Measurements from ENCODE around the gene HTT. TPM values are rescaled to one million over a fixed set of nuclear protein-coding genes. Genes with fewer than 3 reads are reported as not detected.

Gene HTT
- polyA plus RNA-seq, 3 donors = 1.8 to 27.1 (median 3.0) TPM

DNA sequence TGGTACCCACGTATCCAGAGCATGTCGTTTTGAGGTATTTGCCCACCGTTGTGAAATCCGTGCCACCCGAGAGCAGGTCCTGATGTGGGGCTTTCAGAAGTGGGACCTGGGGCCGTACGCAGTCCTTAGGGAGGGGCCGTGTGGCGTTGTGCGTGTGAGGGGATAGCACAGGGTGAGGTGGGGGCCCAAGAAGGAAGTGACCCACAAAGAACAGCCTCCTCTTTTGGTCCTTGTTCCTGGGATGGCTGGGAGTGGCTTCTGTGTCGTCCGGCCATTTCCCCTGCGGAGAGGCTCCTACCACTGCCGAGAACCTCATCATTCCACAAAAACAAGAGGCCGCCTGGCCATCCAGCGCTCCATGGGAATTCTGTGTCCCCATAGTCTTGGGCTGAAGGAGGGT lies 157.5 kb downstream of the HTT start:
- intact Hi-C loops (cut with micrococcal nuclease) = loop anchor here in 1 of 2 donors (5.0 kb wide), 2 partner anchors 40 to 50 kb away; no protein-coding TSS in a partner anchor
- Histone ChIP-seq H3K4me1 (ENCODE audit: control insufficient read depth in 1 of 2, insufficient read depth in 2 of 2, low read length in 2 of 2) (peaks cover 6 to 7% of the 10 kb centered on the region in 2 donors), H3K27ac (ENCODE audit: low read depth in 1 of 2, low read length in 2 of 2) (peak overlapping the region in 1 of 2 donors; percentile 24), H3K4me3 (replicated peaks in 1 of 3; ENCODE audit: low read depth in 2 of 3, low read length in 3 of 3) (no peak overlapping the region), H3K9ac (ENCODE audit: insufficient read depth, low read length, poor library complexity, severe bottlenecking) (no peak overlapping the region), H4K20me1 (ENCODE audit: insufficient read depth, low read length) (no peaks in the 10 kb centered on the region), H3K9me3 (replicated peaks in 1 of 2; ENCODE audit: control insufficient read depth in 1 of 2, insufficient read depth in 1 of 2, low read length in 2 of 2) (no peaks in the 10 kb centered on the region), H2AFZ (ENCODE audit: insufficient read depth, low read depth, low read length, poor library complexity, severe bottlenecking) (no peak overlapping the region), H3K36me3 (replicated peaks in 1 of 2; ENCODE audit: control insufficient read depth in 1 of 2, insufficient read depth in 2 of 2, low read length in 2 of 2) (peaks cover 90 to 91% of the 10 kb centered on the region in 2 donors), H3K79me2 (ENCODE audit: insufficient read depth, low read length) (no peaks in the 10 kb centered on the region), H3K27me3 (ENCODE audit: control insufficient read depth in 2 of 2, insufficient read depth in 2 of 2, low read length in 2 of 2) (no peaks in the 10 kb centered on the region), H3K4me2 (replicated peaks; ENCODE audit: extremely low read depth, low read length, poor library complexity, severe bottlenecking) (no peak overlapping the region)
- peak overlapping the region in 6 of 7 donors; percentile 6 to 85 (median 62) for H3K27ac Mint-ChIP-seq
- no peak overlapping the region for H3K4me3 Mint-ChIP-seq
- peaks cover 0 to 4% (median 0%) of the 10 kb centered on the region in 7 donors for H3K9me3 Mint-ChIP-seq
- WGBS (ENCODE audit: insufficient coverage) = 89% methylated on average over 10 of the region's 16 CpGs
- H3K4me1 Mint-ChIP-seq = peaks cover 4% of the 10 kb centered on the region
- DNase-seq = no peak
- peaks cover 0 to 2% (median 0%) of the 10 kb centered on the region in 3 donors for H3K27me3 Mint-ChIP-seq (ENCODE audit: low read depth in 3 of 3)
- TF ChIP-seq, protein P1, sequence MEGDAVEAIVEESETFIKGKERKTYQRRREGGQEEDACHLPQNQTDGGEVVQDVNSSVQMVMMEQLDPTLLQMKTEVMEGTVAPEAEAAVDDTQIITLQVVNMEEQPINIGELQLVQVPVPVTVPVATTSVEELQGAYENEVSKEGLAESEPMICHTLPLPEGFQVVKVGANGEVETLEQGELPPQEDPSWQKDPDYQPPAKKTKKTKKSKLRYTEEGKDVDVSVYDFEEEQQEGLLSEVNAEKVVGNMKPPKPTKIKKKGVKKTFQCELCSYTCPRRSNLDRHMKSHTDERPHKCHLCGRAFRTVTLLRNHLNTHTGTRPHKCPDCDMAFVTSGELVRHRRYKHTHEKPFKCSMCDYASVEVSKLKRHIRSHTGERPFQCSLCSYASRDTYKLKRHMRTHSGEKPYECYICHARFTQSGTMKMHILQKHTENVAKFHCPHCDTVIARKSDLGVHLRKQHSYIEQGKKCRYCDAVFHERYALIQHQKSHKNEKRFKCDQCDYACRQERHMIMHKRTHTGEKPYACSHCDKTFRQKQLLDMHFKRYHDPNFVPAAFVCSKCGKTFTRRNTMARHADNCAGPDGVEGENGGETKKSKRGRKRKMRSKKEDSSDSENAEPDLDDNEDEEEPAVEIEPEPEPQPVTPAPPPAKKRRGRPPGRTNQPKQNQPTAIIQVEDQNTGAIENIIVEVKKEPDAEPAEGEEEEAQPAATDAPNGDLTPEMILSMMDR (IDR thresholded peaks at IDR 0.05) = no peak
- H3K36me3 Mint-ChIP-seq = peaks cover 81 to 92% of the 10 kb centered on the region in 2 donors

DNA sequence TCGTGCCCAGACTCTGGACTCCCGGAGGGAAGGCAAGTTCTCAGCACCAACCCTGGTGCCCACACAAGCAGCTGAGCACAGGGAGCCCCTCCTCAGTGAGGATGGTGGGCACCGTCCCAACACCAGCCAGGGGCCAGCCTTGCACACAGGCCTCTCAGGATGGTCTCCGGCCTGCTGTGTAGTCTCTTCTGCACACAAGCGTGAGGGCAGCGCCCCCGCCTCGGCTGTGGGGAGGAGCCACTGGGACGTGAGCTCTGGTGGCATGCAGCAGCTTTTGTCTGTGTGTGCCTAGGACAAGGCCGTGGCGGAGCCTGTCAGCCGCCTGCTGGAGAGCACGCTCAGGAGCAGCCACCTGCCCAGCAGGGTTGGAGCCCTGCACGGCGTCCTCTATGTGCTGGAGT lies 158.4 kb downstream of the HTT start:
- Histone ChIP-seq H3K4me2 (replicated peaks; ENCODE audit: extremely low read depth, low read length, poor library complexity, severe bottlenecking) (no peak overlapping the region), H3K79me2 (ENCODE audit: insufficient read depth, low read length) (no peaks in the 10 kb centered on the region), H3K27me3 (ENCODE audit: control insufficient read depth in 2 of 2, insufficient read depth in 2 of 2, low read length in 2 of 2) (no peaks in the 10 kb centered on the region), H3K9me3 (replicated peaks in 1 of 2; ENCODE audit: control insufficient read depth in 1 of 2, insufficient read depth in 1 of 2, low read length in 2 of 2) (no peaks in the 10 kb centered on the region), H2AFZ (ENCODE audit: insufficient read depth, low read depth, low read length, poor library complexity, severe bottlenecking) (no peak overlapping the region), H3K4me3 (replicated peaks in 1 of 3; ENCODE audit: low read depth in 2 of 3, low read length in 3 of 3) (no peak overlapping the region), H3K36me3 (replicated peaks in 1 of 2; ENCODE audit: control insufficient read depth in 1 of 2, insufficient read depth in 2 of 2, low read length in 2 of 2) (peaks cover 96 to 97% of the 10 kb centered on the region in 2 donors), H4K20me1 (ENCODE audit: insufficient read depth, low read length) (no peaks in the 10 kb centered on the region), H3K4me1 (ENCODE audit: control insufficient read depth in 1 of 2, insufficient read depth in 2 of 2, low read length in 2 of 2) (peaks cover under 1% of the 10 kb centered on the region in 2 donors), H3K27ac (ENCODE audit: low read depth in 1 of 2, low read length in 2 of 2) (peak overlapping the region in 1 of 2 donors; percentile 14), H3K9ac (ENCODE audit: insufficient read depth, low read length, poor library complexity, severe bottlenecking) (no peak overlapping the region)
- Mint-ChIP-seq H3K9me3 (peaks cover 0 to 4% (median 0%) of the 10 kb centered on the region in 7 donors), H3K4me3 (no peak overlapping the region), H3K27ac (peak overlapping the region in 1 of 7 donors; percentile 50), H3K4me1 (peaks cover 2% of the 10 kb centered on the region), H3K36me3 (peaks cover 90 to 100% of the 10 kb centered on the region in 2 donors), H3K27me3 (ENCODE audit: low read depth in 3 of 3) (peaks cover 0 to 2% (median 0%) of the 10 kb centered on the region in 3 donors)
- intact Hi-C loops (cut with micrococcal nuclease) = loop anchor here in 1 of 2 donors (5.0 kb wide), 2 partner anchors 41 to 49 kb away; no protein-coding TSS in a partner anchor
- WGBS (ENCODE audit: insufficient coverage) = 97% methylated on average over 15 of the region's 15 CpGs
- no peak for DNase-seq
- TF ChIP-seq, protein P1 (IDR thresholded peaks at IDR 0.05) = no peak
